ENCODE data around the gene UBE2H.

- no peak for TF ChIP-seq CTCF (IDR thresholded peaks at IDR 0.05)
- no peak for TF ChIP-seq POLR2A (IDR thresholded peaks at IDR 0.05)
Measured at GRCh38 chr7:129803546-129804081, 149.1 kb downstream of the UBE2H start.
